ENCODE data around the gene GRIN2A.

DNA sequence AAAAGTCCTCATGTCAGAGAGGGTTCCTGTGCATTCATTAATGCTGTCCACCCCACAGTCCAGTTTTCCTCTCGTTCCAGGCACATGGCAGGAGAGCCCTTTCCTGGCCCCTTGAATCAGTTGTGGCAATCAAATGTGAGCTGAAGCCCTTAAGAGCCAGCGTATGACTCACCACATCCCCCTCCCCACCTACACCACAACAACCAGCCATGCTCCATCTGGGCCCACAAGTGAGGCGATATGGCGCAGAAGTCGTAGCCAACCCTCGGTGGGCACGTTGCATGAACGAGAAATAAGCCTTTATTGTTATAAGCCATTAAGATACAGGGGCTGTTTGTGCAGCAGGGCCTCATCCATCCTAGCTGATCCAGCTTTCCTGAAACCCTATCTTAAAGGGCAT, 28.2 kb downstream of the GRIN2A start:
- TF ChIP-seq, protein P1, sequence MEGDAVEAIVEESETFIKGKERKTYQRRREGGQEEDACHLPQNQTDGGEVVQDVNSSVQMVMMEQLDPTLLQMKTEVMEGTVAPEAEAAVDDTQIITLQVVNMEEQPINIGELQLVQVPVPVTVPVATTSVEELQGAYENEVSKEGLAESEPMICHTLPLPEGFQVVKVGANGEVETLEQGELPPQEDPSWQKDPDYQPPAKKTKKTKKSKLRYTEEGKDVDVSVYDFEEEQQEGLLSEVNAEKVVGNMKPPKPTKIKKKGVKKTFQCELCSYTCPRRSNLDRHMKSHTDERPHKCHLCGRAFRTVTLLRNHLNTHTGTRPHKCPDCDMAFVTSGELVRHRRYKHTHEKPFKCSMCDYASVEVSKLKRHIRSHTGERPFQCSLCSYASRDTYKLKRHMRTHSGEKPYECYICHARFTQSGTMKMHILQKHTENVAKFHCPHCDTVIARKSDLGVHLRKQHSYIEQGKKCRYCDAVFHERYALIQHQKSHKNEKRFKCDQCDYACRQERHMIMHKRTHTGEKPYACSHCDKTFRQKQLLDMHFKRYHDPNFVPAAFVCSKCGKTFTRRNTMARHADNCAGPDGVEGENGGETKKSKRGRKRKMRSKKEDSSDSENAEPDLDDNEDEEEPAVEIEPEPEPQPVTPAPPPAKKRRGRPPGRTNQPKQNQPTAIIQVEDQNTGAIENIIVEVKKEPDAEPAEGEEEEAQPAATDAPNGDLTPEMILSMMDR (IDR thresholded peaks at IDR 0.05) = no peak
- TF ChIP-seq POLR2A (IDR thresholded peaks at IDR 0.05) = no peak
- no peak for TF ChIP-seq EP300 (IDR thresholded peaks at IDR 0.05)
- TF ChIP-seq POLR2AphosphoS5 (IDR thresholded peaks at IDR 0.05) = no peak
